ENCODE measurements around the gene VAV3. TPM values are rescaled to one million over a fixed set of nuclear protein-coding genes. Genes with fewer than 3 reads are reported as not detected.
"Not testable (repeated sequence)": the region's sequence is repeated elsewhere in the genome, so short reads cannot be mapped to it uniquely, and the experiment has no call there.

Gene VAV3
- total and polyA plus RNA-seq, 4 donors: 1.7 to 14.4 (median 7.6) TPM

DNA sequence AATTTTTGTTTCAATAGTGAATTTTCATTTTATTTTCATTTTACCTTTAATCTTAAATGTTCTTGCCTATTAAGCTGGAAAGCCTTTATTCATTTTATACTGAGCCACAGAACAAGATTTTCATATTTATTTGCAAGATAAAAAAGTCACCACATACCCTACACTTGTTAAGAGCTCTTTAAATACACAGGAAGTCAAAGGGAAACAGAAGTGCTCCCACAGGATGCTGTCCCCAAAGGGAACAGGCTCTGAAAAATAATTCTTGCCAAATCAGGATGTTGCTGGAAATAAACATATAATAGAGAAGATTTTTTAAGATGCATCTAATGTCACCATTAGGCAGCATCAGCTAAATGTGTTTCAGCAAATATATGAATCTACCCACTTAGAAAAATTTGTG lies 113.6 kb downstream of the VAV3 start:
- TF ChIP-seq, protein P1, sequence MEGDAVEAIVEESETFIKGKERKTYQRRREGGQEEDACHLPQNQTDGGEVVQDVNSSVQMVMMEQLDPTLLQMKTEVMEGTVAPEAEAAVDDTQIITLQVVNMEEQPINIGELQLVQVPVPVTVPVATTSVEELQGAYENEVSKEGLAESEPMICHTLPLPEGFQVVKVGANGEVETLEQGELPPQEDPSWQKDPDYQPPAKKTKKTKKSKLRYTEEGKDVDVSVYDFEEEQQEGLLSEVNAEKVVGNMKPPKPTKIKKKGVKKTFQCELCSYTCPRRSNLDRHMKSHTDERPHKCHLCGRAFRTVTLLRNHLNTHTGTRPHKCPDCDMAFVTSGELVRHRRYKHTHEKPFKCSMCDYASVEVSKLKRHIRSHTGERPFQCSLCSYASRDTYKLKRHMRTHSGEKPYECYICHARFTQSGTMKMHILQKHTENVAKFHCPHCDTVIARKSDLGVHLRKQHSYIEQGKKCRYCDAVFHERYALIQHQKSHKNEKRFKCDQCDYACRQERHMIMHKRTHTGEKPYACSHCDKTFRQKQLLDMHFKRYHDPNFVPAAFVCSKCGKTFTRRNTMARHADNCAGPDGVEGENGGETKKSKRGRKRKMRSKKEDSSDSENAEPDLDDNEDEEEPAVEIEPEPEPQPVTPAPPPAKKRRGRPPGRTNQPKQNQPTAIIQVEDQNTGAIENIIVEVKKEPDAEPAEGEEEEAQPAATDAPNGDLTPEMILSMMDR (IDR thresholded peaks at IDR 0.05; ENCODE audit: control extremely low read depth, extremely low read depth): no peak
- peak in 1 of 3 donors; percentile 30 for DNase-seq
- Histone ChIP-seq H3K36me3 (ENCODE audit: control insufficient read depth in 4 of 4, insufficient read depth in 4 of 4, low read length in 4 of 4) (no peaks in the 10 kb centered on the region), H3K4me1 (ENCODE audit: control insufficient read depth in 5 of 5, insufficient read depth in 5 of 5, low read length in 5 of 5) (peaks cover 0 to 4% (median 2%) of the 10 kb centered on the region in 5 donors), H3K4me3 (no peak overlapping the region), H3K9ac (ENCODE audit: insufficient read depth in 1 of 2, low read length in 2 of 2) (no peak overlapping the region), H3K27ac (ENCODE audit: low read depth in 1 of 2, low read length in 1 of 2) (no peak overlapping the region), H3K27me3 (ENCODE audit: control insufficient read depth in 3 of 3, insufficient read depth in 3 of 3, low read length in 2 of 3) (no peaks in the 10 kb centered on the region), H3K9me3 (ENCODE audit: control insufficient read depth in 4 of 4, insufficient read depth in 3 of 4, low read length in 3 of 4) (no peaks in the 10 kb centered on the region)
- no peak for ATAC-seq (ENCODE audit: insufficient read depth, low FRiP score)

DNA sequence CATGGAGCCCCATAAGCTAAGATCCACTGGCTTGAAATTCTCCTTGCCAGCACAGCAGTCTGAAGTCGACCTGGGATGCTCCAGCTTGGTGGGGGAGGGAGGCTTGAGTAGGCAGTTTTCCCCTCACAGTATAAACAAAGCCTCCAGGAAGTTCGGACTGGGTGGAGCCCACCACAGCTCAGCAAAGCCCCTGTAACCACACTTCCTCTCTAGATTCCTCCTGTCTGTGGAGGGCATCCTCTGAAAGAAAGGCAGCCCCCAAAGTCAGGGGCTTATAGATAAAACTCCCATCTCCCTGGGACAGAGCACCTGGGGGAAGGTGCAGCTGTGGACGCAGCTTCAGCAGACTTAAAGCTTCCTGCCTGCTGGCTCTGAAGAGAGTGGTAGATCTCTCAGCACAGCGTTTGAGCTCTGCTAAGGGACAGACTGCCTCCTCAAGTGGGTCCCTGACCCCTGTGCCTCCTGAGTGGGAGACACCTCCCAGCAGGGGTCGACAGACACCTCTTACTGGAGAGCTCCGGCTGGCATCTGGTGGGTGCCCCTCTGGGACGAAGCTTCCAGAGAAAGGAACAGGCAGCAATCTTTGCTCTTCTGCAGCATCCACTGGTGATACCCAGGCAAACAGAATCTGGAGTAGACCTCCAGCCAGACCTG lies 120.3 kb downstream of the VAV3 start:
- not testable (repeated sequence) for ATAC-seq (ENCODE audit: insufficient read depth, low FRiP score); H3K4me3 ChIP-seq; H3K9ac ChIP-seq (ENCODE audit: insufficient read depth in 1 of 2, low read length in 2 of 2); H3K36me3 ChIP-seq (ENCODE audit: control insufficient read depth in 4 of 4, insufficient read depth in 4 of 4, low read length in 4 of 4); H3K27me3 ChIP-seq (ENCODE audit: control insufficient read depth in 3 of 3, insufficient read depth in 3 of 3, low read length in 2 of 3); H3K9me3 ChIP-seq (ENCODE audit: control insufficient read depth in 4 of 4, insufficient read depth in 3 of 4, low read length in 3 of 4); H3K4me1 ChIP-seq (ENCODE audit: control insufficient read depth in 5 of 5, insufficient read depth in 5 of 5, low read length in 5 of 5)
- 41 to 45% methylated on average over 7 of the region's 7 CpGs for WGBS, 2 donors
- peak overlapping the region; percentile 6 to 47 for H3K27ac ChIP-seq (ENCODE audit: low read depth in 1 of 2, low read length in 1 of 2)
- DNase-seq: peak in 1 of 3 donors; percentile 14

DNA sequence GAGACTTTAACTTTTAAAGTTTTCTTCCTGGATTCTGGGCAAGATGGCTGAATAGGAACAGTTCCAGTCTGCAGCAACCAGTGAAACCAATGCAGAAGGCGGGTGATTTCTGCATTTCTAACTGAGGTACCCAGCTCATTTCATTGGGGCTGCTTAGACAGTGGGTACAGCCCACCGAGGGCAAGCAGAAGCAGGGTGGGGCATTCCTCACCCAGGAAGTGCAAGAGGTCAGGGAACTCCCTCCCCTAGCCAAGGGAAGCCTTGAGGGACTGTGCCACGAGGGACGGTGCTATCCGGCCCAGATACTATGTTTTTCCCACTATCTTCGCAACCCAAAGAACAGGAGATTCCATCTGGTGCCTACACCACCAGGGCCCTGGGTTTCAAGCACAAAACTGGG lies 121.0 kb downstream of the VAV3 start:
- TF ChIP-seq, protein P1 (IDR thresholded peaks at IDR 0.05; ENCODE audit: control extremely low read depth, extremely low read depth): no peak
- Histone ChIP-seq H3K4me1 (ENCODE audit: control insufficient read depth in 5 of 5, insufficient read depth in 5 of 5, low read length in 5 of 5) (peaks cover 0 to 3% (median 0%) of the 10 kb centered on the region in 5 donors), H3K4me3 (no peak overlapping the region), H3K27ac (ENCODE audit: low read depth in 1 of 2, low read length in 1 of 2) (no peak overlapping the region), H3K9me3 (ENCODE audit: control insufficient read depth in 4 of 4, insufficient read depth in 3 of 4, low read length in 3 of 4) (no peaks in the 10 kb centered on the region), H3K27me3 (ENCODE audit: control insufficient read depth in 3 of 3, insufficient read depth in 3 of 3, low read length in 2 of 3) (no peaks in the 10 kb centered on the region), H3K36me3 (ENCODE audit: control insufficient read depth in 4 of 4, insufficient read depth in 4 of 4, low read length in 4 of 4) (no peaks in the 10 kb centered on the region), H3K9ac (ENCODE audit: insufficient read depth in 1 of 2, low read length in 2 of 2) (no peak overlapping the region)
- DNase-seq (no peak), ATAC-seq (ENCODE audit: insufficient read depth, low FRiP score) (no peak)
- WGBS, 2 donors: 61 to 63% methylated on average over 6 of the region's 6 CpGs

DNA sequence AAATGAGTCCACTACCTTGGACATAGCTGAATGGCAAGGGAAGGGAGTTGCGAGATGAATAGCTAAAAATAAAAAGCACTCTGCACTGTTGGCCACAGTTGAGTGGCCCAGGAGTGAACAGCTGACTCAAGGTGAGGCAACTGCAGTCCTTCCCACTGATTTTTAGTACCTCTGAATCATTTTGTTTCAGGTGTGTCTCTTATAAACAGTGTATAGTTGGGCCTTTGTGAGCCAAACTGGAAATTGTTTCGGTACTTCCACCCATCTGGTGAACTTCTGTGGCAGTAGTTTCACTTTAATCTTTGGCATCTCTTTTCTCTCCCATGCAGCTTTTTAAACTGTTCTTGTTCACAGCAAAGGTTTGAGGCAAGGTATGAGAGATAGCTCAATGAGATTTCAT lies 122.7 kb downstream of the VAV3 start:
- no peaks in the 10 kb centered on the region for H3K36me3 ChIP-seq (ENCODE audit: control insufficient read depth in 4 of 4, insufficient read depth in 4 of 4, low read length in 4 of 4)
- no peak overlapping the region for H3K27ac ChIP-seq (ENCODE audit: low read depth in 1 of 2, low read length in 1 of 2)
- ATAC-seq (ENCODE audit: insufficient read depth, low FRiP score): no peak
- H3K4me1 ChIP-seq (ENCODE audit: control insufficient read depth in 5 of 5, insufficient read depth in 5 of 5, low read length in 5 of 5): peaks cover 0 to 3% (median 0%) of the 10 kb centered on the region in 5 donors
- DNase-seq: no peak
- 40 to 45% methylated on average over 2 of the region's 2 CpGs for WGBS, 2 donors
- no peak overlapping the region for H3K4me3 ChIP-seq
- TF ChIP-seq, protein P1 (IDR thresholded peaks at IDR 0.05; ENCODE audit: control extremely low read depth, extremely low read depth): no peak
- H3K9me3 ChIP-seq (ENCODE audit: control insufficient read depth in 4 of 4, insufficient read depth in 3 of 4, low read length in 3 of 4): peaks cover 0 to 4% (median 0%) of the 10 kb centered on the region in 4 donors
- no peaks in the 10 kb centered on the region for H3K27me3 ChIP-seq (ENCODE audit: control insufficient read depth in 3 of 3, insufficient read depth in 3 of 3, low read length in 2 of 3)
- H3K9ac ChIP-seq (ENCODE audit: insufficient read depth in 1 of 2, low read length in 2 of 2): no peak overlapping the region
